K562 (cell line): Measurements from ENCODE around the gene DLGAP1. TPM values are rescaled to one million over a fixed set of nuclear protein-coding genes. Genes with fewer than 3 reads are reported as not detected.
A peak's percentile ranks its signal among the peaks of the same experiment; 100 is the strongest.

ENCODE experiments used
- ATF4 ChIP-seq: fragments of 450-650 bp; formaldehyde crosslinking; IDR thresholded peaks from 2 replicates; pipeline ENCODE4 v1.4.0; 2022; ENCODE audit warnings: mild to moderate bottlenecking, moderate library complexity
- CREB3L1 ChIP-seq: fragments of 450-650 bp; IDR thresholded peaks from 2 replicates; pipeline ENCODE4 v1.6.1; 2014; ENCODE audit warnings: low read depth, mild to moderate bottlenecking, moderate library complexity, borderline replicate concordance
- CREB5 ChIP-seq: fragments of 250-450 bp; sonication (Bioruptor Pico); IDR thresholded peaks from 2 replicates; pipeline ENCODE4 v1.5.0; 2020; ENCODE audit warnings: mild to moderate bottlenecking
- EP300 ChIP-seq: IDR thresholded peaks from 2 replicates; pipeline ENCODE4 v1.6.1; 2012; ENCODE audit warnings: low read length, improper control_type of control experiment
- HMG20A ChIP-seq: fragments of 450-650 bp; formaldehyde crosslinking; conservative IDR thresholded peaks from 2 replicates; pipeline ENCODE4 v1.4.0; 2020; ENCODE audit warnings: mild to moderate bottlenecking, mixed read lengths
- MAZ ChIP-seq, 2 experiments: fragments of 450-650 bp in 1 of 2; sonication (generic) in 1 of 2; formaldehyde crosslinking; IDR thresholded peaks in 1 of 2; conservative IDR thresholded peaks in 1 of 2; 2 replicates each; pipeline versions ENCODE4 v1.4.0 to v1.5.0; 2020; ENCODE audit warnings: mild to moderate bottlenecking in 1 of 2, missing genetic modification reagents in 1 of 2
- NR2F6 ChIP-seq: fragments of 450-650 bp; formaldehyde crosslinking; IDR thresholded peaks from 2 replicates; pipeline ENCODE4 v1.4.0; 2020; ENCODE audit warnings: mild to moderate bottlenecking
- PHTF2 ChIP-seq: fragments of 250-450 bp; sonication (Bioruptor Pico); IDR thresholded peaks from 2 replicates; pipeline ENCODE4 v1.5.0; 2021; ENCODE audit warnings: mild to moderate bottlenecking
- PYGO2 ChIP-seq: fragments of 450-650 bp; IDR thresholded peaks from 2 replicates; pipeline ENCODE4 v1.6.1; 2016; ENCODE audit warnings: mild to moderate bottlenecking, missing genetic modification characterization, moderate library complexity, missing compliant biosample characterization
- RFX7 ChIP-seq: fragments of 250-450 bp; sonication (Bioruptor Pico); IDR thresholded peaks from 2 replicates; pipeline ENCODE4 v1.5.1; 2021; ENCODE audit warnings: mild to moderate bottlenecking
- SP1 ChIP-seq: sonication (generic); formaldehyde crosslinking; IDR thresholded peaks from 2 replicates; pipeline ENCODE4 v1.8.1; 2022; ENCODE audit warnings: mild to moderate bottlenecking, missing genetic modification reagents
- TAF1 ChIP-seq: IDR thresholded peaks from 2 replicates; pipeline ENCODE4 v1.6.1; 2011; ENCODE audit warnings: mild to moderate bottlenecking, low read length, moderate library complexity; ENCODE audit not compliant: insufficient read depth, control insufficient read depth, severe bottlenecking; ENCODE audit errors: extremely low read depth
- ZBTB33 ChIP-seq: sonication (generic); formaldehyde crosslinking; IDR thresholded peaks from 2 replicates; pipeline ENCODE4 v1.8.1; 2023; ENCODE audit warnings: mild to moderate bottlenecking, missing genetic modification reagents
- ZBTB49 ChIP-seq: sonication (generic); formaldehyde crosslinking; IDR thresholded peaks from 2 replicates; pipeline ENCODE4 v1.8.0; 2022; ENCODE audit warnings: missing genetic modification reagents, mild to moderate bottlenecking, borderline replicate concordance
- ZNF740 ChIP-seq, 3 experiments: fragments of 200-800 bp in 1 of 3; sonication (Bioruptor generic) in 1 of 3; sonication (generic) in 1 of 3; formaldehyde crosslinking in 1 of 3; IDR thresholded peaks; 2 replicates each; pipeline versions ENCODE4 v1.6.1 to v1.8.0; 2016 to 2022; ENCODE audit warnings: mild to moderate bottlenecking in 2 of 3, missing compliant biosample characterization in 2 of 3, missing genetic modification characterization in 2 of 3, missing genetic modification reagents in 1 of 3
- polyA plus RNA-seq, 8 experiments: library from polyadenylated mRNA; depleted of rRNA in 4 of 8; stranded (reverse) in 5 of 8; unstranded in 3 of 8; fragments of >200 nt; fragmentation: Nextera tagmentation in 2 of 8; fragmentation: Illumina TruSeq in 1 of 8; extraction: Ambion mirVana in 2 of 8; extraction: Trizol in 1 of 8; gene quantifications; 2 replicates each; pipeline versions ENCODE4 v1.2.1 to v1.2.3, GENCODE V29; 2011 to 2014; ENCODE audit warnings: inconsistent platforms in 1 of 8, missing spikeins in 1 of 8
- total RNA-seq, 7 experiments: library from RNA; depleted of rRNA in 6 of 7; stranded (reverse); fragments of >200 nt in 6 of 7; fragmentation: Illumina TruSeq in 2 of 7; extraction: Trizol in 2 of 7; gene quantifications; 2 replicates each; pipeline versions ENCODE4 v1.2.1 to v1.2.3, GENCODE V29; 2011 to 2021; ENCODE audit warnings: low replicate concordance in 1 of 7

DLGAP1 gene
- total and polyA plus RNA-seq, 9 of the 15 experiments (the other 6 are each of a cell fraction or from before 2014, with no cell fraction given): 0.04 to 0.22 (median 0.08) TPM

- no peak; the same call in 1 of the 2 replicates for TF ChIP-seq ZBTB33 (CRISPR knock-in tag)
- no peak for TF ChIP-seq ZNF740 (CRISPR knock-in tag; IDR thresholded peaks at IDR 0.05)
- no peak for TF ChIP-seq ZNF740 (tag; IDR thresholded peaks at IDR 0.05)
- TF ChIP-seq EP300: peak; percentile 60
- TF ChIP-seq NR2F6 (CRISPR knock-in tag): 0 out of 2 replicates have a peak, but pooled peaks have one; percentile 9
- TF ChIP-seq PHTF2 (CRISPR knock-in tag): 0 out of 2 replicates have a peak, but pooled peaks have one; percentile 11
- peak in 1 of 2 experiments; percentile 26; a peak in 1 of 4 replicates for TF ChIP-seq MAZ (CRISPR knock-in tag; conservative IDR thresholded peaks at IDR 0.05 in 1 of 2, IDR thresholded peaks at IDR 0.05 in 1 of 2)
- TF ChIP-seq SP1 (CRISPR knock-in tag): peak; percentile 67; the same call in 1 of the 2 replicates
- TF ChIP-seq PYGO2 (tag): 0 out of 2 replicates have a peak, but pooled peaks have one; percentile 0
- TF ChIP-seq RFX7: no peak
- TF ChIP-seq TAF1: peak; percentile 53
- 0 out of 2 replicates have a peak, but pooled peaks have one; percentile 66 for TF ChIP-seq ZBTB49
- no peak for TF ChIP-seq HMG20A (CRISPR knock-in tag)
- TF ChIP-seq CREB3L1: no peak
- TF ChIP-seq CREB5 (CRISPR knock-in tag): peak; percentile 23
- TF ChIP-seq ATF4 (CRISPR knock-in tag): 0 out of 2 replicates have a peak, but pooled peaks have one; percentile 46
Measured at GRCh38 chr18:3604498-3605408, 850.4 kb downstream of the DLGAP1 start (continued).
